Mucosa of rectum (tissue), 2 donors: ENCODE results near the gene INSIG1.

Experiments used
- H3K27ac ChIP-seq, 2 donors: one replicate each; pipeline ENCODE4 v1.7.0; 2013; ENCODE audit warnings: inconsistent platforms in 2 of 2, low read depth in 2 of 2, low read length in 2 of 2
- H3K27me3 ChIP-seq, 2 donors: one replicate each; pipeline ENCODE4 v1.7.0; 2013; ENCODE audit warnings: low read length in 2 of 2; ENCODE audit not compliant: control insufficient read depth in 2 of 2, insufficient read depth in 2 of 2
- H3K36me3 ChIP-seq, 2 donors: one replicate each; pipeline ENCODE4 v1.7.0; 2013; ENCODE audit warnings: low read length in 2 of 2; ENCODE audit not compliant: control insufficient read depth in 2 of 2, insufficient read depth in 2 of 2
- H3K4me1 ChIP-seq, 2 donors: one replicate each; pipeline ENCODE4 v1.7.0; 2013; ENCODE audit warnings: low read length in 2 of 2, mild to moderate bottlenecking in 1 of 2; ENCODE audit not compliant: control insufficient read depth in 2 of 2, insufficient read depth in 2 of 2
- H3K4me3 ChIP-seq, 2 donors: one replicate each; pipeline ENCODE4 v1.7.0; 2013; ENCODE audit warnings: low read length in 2 of 2
- H3K9ac ChIP-seq, 2 donors: one replicate each; pipeline ENCODE4 v1.7.0; 2013; ENCODE audit warnings: low read length in 2 of 2, low read depth in 1 of 2, mild to moderate bottlenecking in 1 of 2
- H3K9me3 ChIP-seq, 2 donors: one replicate each; pipeline ENCODE4 v1.7.0; 2013; ENCODE audit warnings: low read length in 2 of 2; ENCODE audit not compliant: control insufficient read depth in 2 of 2
- donor health status: healthy.
- donor health status: Normal muscosa, but diverticular disease.

Gene INSIG1

GRCh38 chr7:155266440-155266839 is 31.2 kb upstream of the INSIG1 start:
- no peaks in the 10 kb centered on the region for H3K9me3 ChIP-seq
- H3K9ac ChIP-seq: no peak overlapping the region
- no peak overlapping the region for H3K4me3 ChIP-seq

GRCh38 chr7:155267023-155267422 is 30.7 kb upstream of the INSIG1 start:
- no peak overlapping the region for H3K4me3 ChIP-seq

More at GRCh38 chr7:155266440-155266839, 31.2 kb upstream of the INSIG1 start:
- no peak overlapping the region for H3K27ac ChIP-seq
- no peaks in the 10 kb centered on the region for H3K36me3 ChIP-seq
- peaks cover 4% of the 10 kb centered on the region in 2 donors for H3K4me1 ChIP-seq
- peaks cover 0 to 9% of the 10 kb centered on the region in 2 donors for H3K27me3 ChIP-seq

GRCh38 chr7:155267436-155267835 is 30.2 kb upstream of the INSIG1 start:
- H3K27me3 ChIP-seq: peaks cover 0 to 9% of the 10 kb centered on the region in 2 donors
- no peak overlapping the region for H3K4me3 ChIP-seq
- H3K36me3 ChIP-seq: no peaks in the 10 kb centered on the region
- H3K27ac ChIP-seq: no peak overlapping the region
- no peaks in the 10 kb centered on the region for H3K9me3 ChIP-seq
- H3K9ac ChIP-seq: no peak overlapping the region
- H3K4me1 ChIP-seq: peaks cover 4% of the 10 kb centered on the region in 2 donors

More at GRCh38 chr7:155267023-155267422, 30.7 kb upstream of the INSIG1 start:
- Histone ChIP-seq H3K27me3 (peaks cover 0 to 9% of the 10 kb centered on the region in 2 donors), H3K9me3 (no peaks in the 10 kb centered on the region), H3K9ac (no peak overlapping the region), H3K36me3 (no peaks in the 10 kb centered on the region), H3K27ac (no peak overlapping the region), H3K4me1 (peaks cover 4% of the 10 kb centered on the region in 2 donors)

GRCh38 chr7:155268211-155268610 is 29.5 kb upstream of the INSIG1 start:
- Histone ChIP-seq H3K36me3 (no peaks in the 10 kb centered on the region), H3K4me1 (peaks cover 4% of the 10 kb centered on the region in 2 donors), H3K4me3 (no peak overlapping the region), H3K27ac (no peak overlapping the region), H3K9ac (no peak overlapping the region), H3K27me3 (peaks cover 4 to 9% of the 10 kb centered on the region in 2 donors), H3K9me3 (no peaks in the 10 kb centered on the region)

- H3K27me3 ChIP-seq: peaks cover 4% of the 10 kb centered on the region in 2 donors
- no peaks in the 10 kb centered on the region for H3K36me3 ChIP-seq
- no peaks in the 10 kb centered on the region for H3K9me3 ChIP-seq
- no peak overlapping the region for H3K4me3 ChIP-seq
- no peak overlapping the region for H3K27ac ChIP-seq
- H3K9ac ChIP-seq: no peak overlapping the region
- H3K4me1 ChIP-seq: peaks cover 4% of the 10 kb centered on the region in 2 donors
Measured at GRCh38 chr7:155268921-155269650, 28.6 kb upstream of the INSIG1 start.

- Histone ChIP-seq H3K9ac (no peak overlapping the region), H3K9me3 (no peaks in the 10 kb centered on the region), H3K4me1 (peaks cover 4% of the 10 kb centered on the region in 2 donors), H3K4me3 (no peak overlapping the region), H3K27ac (no peak overlapping the region), H3K36me3 (no peaks in the 10 kb centered on the region), H3K27me3 (peaks cover 4% of the 10 kb centered on the region in 2 donors)
Measured at GRCh38 chr7:155269766-155270585, 27.7 kb upstream of the INSIG1 start.

- H3K9me3 ChIP-seq: no peaks in the 10 kb centered on the region
- no peak overlapping the region for H3K4me3 ChIP-seq
- no peak overlapping the region for H3K27ac ChIP-seq
- H3K36me3 ChIP-seq: no peaks in the 10 kb centered on the region
- H3K4me1 ChIP-seq: no peaks in the 10 kb centered on the region
- H3K27me3 ChIP-seq: peaks cover 0 to 4% of the 10 kb centered on the region in 2 donors
- H3K9ac ChIP-seq: no peak overlapping the region
Measured at GRCh38 chr7:155270861-155271260, 26.8 kb upstream of the INSIG1 start.

- Histone ChIP-seq H3K36me3 (no peaks in the 10 kb centered on the region), H3K4me1 (no peaks in the 10 kb centered on the region), H3K4me3 (no peak overlapping the region), H3K9me3 (no peaks in the 10 kb centered on the region), H3K27ac (no peak overlapping the region), H3K27me3 (peaks cover 7 to 12% of the 10 kb centered on the region in 2 donors), H3K9ac (no peak overlapping the region)
Measured at GRCh38 chr7:155274633-155275355, 22.9 kb upstream of the INSIG1 start.

GRCh38 chr7:155276042-155276799 is 21.5 kb upstream of the INSIG1 start:
- H3K9ac ChIP-seq: no peak overlapping the region
- H3K27me3 ChIP-seq: peaks cover 7 to 16% of the 10 kb centered on the region in 2 donors
- H3K4me3 ChIP-seq: no peak overlapping the region
- no peaks in the 10 kb centered on the region for H3K36me3 ChIP-seq
- no peaks in the 10 kb centered on the region for H3K9me3 ChIP-seq
- H3K27ac ChIP-seq: no peak overlapping the region
- no peaks in the 10 kb centered on the region for H3K4me1 ChIP-seq
